RPMI8226 (cell line): Measurements from ENCODE around the gene AP2A1.
"Not testable (repeated sequence)": the region's sequence is repeated elsewhere in the genome, so short reads cannot be mapped to it uniquely, and the experiment has no call there.

Experiments used
- DNase-seq: peaks from one replicate; pipeline ENCODE4 v3.0.0-alpha.2; 2015

AP2A1 gene

GRCh38 chr19:49766930-49767299, at the start of gene AP2A1:
Gene AP2A1, plus strand, starts transcription at chr19:49767001. Its CDS starts 133 bp downstream, at chr19:49767134.
- no peak for DNase-seq

- DNase-seq: no peak
Measured at GRCh38 chr19:49718511-49718910, 48.3 kb upstream of the AP2A1 start.

GRCh38 chr19:49718991-49719390, 47.8 kb upstream of the AP2A1 start:
- DNase-seq: no peak

GRCh38 chr19:49719420-49719819, 47.4 kb upstream of the AP2A1 start:
- DNase-seq: not testable (repeated sequence)

- no peak for DNase-seq
Measured at GRCh38 chr19:49727217-49728030, 39.4 kb upstream of the AP2A1 start.

GRCh38 chr19:49730166-49730565, 36.6 kb upstream of the AP2A1 start:
- no peak for DNase-seq

GRCh38 chr19:49738268-49738667, 28.5 kb upstream of the AP2A1 start:
- DNase-seq: no peak

- no peak for DNase-seq
Measured at GRCh38 chr19:49739098-49739497, 27.7 kb upstream of the AP2A1 start.

- DNase-seq: no peak
Measured at GRCh38 chr19:49739933-49740332, 26.9 kb upstream of the AP2A1 start.

- DNase-seq: no peak
Measured at GRCh38 chr19:49741210-49741844, 25.5 kb upstream of the AP2A1 start.

GRCh38 chr19:49744946-49745381, 21.8 kb upstream of the AP2A1 start:
- DNase-seq: no peak

GRCh38 chr19:49746206-49746958, 20.4 kb upstream of the AP2A1 start:
- peak; percentile 44 for DNase-seq

- no peak for DNase-seq
Measured at GRCh38 chr19:49749055-49749716, 17.6 kb upstream of the AP2A1 start.

GRCh38 chr19:49749771-49750170, 17.0 kb upstream of the AP2A1 start:
- DNase-seq: no peak

GRCh38 chr19:49752701-49753100, 14.1 kb upstream of the AP2A1 start:
- no peak for DNase-seq

GRCh38 chr19:49755956-49756355, 10.8 kb upstream of the AP2A1 start:
- DNase-seq: no peak

GRCh38 chr19:49758292-49758691, 8.5 kb upstream of the AP2A1 start:
- DNase-seq: no peak

GRCh38 chr19:49761249-49761624, 5.6 kb upstream of the AP2A1 start:
- no peak for DNase-seq

GRCh38 chr19:49761625-49762311, 5.0 kb upstream of the AP2A1 start:
- DNase-seq: no peak

- no peak for DNase-seq
Measured at GRCh38 chr19:49763230-49763629, 3.6 kb upstream of the AP2A1 start, which contains the start of gene TSKS. Gene TSKS, minus strand, starts transcription at chr19:49763306. Its CDS starts 59 bp downstream, at chr19:49763247.

GRCh38 chr19:49764341-49764740, 2.5 kb upstream of the AP2A1 start:
- DNase-seq: no peak
